Cerebellar cortex (tissue), 1 donor: ENCODE data around the gene NLRP14.

Experiments
- DNase-seq: peaks from one replicate; pipeline ENCODE4 v3.0.0-alpha.2; 2015; ENCODE audit warnings: low spot score

The NLRP14 gene

DNA sequence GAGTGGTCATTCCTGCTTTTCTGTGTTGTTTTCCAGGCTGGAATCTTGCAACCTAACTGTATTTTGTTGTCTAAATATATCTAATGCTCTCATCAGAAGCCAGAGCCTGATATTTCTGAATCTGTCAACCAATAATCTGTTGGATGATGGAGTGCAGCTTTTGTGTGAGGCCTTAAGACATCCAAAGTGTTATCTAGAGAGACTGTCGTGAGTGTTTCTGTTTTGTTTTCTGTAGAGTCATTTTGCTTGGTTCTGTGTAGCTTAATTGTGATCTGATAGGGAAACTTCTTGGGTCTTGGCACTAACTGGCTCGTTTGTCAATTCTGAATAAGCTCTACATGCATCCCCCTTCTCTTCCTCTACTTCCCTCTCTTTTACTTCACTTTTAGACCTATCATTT, 37.4 kb downstream of the NLRP14 start:
- no peak for DNase-seq

DNA sequence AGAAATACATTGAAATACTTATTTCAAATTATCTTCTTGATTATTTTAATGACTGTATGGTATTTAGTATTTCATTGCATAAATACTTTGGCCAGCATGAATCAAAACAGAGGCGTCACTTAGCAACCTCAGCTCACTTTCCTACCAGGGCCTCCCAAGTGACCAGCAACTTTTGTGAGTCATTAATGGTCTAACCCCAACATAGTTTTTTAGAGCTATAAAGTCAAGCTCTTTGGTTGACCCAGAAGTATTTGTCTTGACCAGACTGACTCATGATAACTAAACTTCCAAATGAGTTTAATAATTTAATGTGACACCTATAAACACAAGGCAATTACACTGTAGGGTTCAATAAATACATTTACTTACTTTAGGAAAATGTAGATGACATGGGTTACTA, 40.6 kb downstream of the NLRP14 start:
- DNase-seq: no peak

DNA sequence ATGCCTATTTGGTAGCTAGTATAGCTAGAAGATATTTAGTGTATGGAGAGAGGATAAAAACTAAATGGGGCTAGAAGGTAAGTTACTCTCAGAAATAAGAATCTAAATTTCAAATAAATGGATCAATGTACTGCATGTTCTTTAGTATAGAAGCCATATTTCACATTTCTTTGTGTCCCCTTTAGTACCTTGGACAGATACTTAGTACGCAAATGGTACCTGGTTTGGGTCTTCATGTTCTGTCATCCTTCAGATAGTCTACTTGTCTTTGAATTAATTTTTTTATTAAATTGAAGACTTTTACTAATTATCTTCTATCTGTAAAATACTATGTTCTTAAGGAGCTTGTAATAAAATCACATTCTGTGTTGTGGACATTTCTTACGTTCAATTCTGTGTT, 42.3 kb downstream of the NLRP14 start:
- no peak for DNase-seq

DNA sequence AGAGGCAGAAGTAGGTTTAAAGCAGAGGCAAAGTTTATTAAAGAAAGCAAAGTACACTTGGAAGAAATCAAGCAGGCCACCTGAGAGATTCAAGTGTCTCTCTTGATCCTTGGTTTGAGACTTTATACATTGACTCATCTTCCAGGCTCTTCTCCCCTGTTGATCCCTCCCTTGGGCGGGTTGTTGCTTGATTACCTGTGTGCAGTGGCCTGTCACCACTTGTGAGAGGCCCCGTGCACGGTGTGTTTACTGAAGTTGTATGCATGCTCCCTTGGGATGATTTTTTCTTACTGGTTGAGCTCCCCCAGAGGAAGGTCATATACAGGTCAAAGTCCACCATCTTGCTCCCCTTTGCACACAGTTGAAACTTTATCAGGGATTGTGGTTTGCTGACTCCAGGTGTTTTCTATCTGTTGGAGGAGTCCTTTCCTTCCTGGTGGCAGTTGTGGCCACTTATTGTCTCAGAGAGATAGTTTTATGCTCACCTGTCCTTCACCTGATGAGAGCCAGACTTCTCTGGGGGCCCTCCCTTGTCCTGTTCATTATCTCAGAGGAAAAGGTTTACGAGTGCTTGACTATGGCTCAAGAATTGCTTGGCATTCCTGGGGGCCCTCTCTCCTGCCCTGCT, 52.2 kb downstream of the NLRP14 start:
- no peak for DNase-seq

DNA sequence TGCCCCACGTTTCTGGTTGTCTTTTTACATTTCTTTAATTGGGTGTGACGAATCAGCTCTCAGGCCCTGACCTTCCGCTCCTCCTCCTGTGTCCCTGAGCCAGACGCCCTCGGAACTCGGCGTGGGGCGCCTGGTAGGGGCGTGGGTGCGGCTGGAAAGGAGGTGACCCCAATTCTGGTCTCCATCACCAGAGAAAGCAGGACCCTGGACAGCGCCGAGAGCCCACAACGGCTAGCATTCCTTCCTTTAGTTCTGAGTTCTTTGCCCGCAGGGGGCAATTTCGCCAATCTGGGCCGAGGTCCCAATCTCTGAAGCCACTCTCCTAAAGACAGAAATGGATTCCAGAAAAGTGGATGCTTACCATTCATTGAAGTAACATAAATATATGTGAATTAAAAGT, 56.8 kb downstream of the NLRP14 start:
- DNase-seq: no peak

DNA sequence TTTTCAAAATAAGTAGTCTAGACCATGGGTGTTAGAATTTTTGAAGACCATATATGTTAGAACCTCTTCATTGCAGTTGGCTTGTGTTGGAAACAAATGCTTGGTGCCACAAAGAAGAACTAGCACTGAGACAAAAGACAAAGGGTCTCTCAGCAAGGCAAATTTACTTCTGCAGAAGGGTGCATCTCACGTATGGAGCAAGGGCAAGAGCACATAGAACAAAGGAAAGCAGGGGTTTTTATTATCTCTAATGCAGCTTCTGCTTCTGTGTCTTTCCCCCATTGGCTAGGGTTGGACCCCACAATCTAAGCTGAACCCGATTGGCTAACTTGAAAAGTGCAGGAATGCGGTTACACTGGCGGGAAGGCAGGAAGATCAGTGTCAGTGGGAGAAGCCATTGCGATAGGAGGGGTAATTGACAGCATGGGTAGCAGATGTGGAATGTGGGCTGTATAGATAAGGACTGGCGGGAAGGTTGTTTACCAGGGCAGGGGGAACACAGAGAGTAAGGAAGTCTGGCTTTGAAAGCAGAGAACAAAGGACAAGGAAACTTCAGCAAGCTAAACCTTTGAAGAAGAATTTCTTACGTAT, 59.4 kb downstream of the NLRP14 start:
- DNase-seq: no peak

DNA sequence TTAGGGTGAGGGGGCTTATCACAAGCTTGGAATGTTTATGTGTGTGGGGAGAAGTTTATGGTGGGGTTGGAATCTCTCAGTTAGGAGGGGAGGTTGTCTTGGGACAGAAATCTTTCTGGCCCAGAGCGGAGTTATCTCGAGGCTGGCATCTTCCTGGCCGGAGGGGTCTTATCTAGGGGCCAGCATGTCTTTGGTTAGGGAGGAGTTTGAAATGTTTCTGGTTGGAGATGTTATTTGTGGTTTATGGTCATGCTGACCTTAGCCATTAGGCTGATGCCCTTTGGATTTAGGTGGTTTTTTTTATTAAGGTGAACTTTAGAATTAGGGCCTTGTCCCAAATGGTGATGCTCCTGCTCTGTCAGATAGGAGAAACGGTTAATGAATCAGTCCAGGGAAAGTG, 60.6 kb downstream of the NLRP14 start:
- no peak for DNase-seq

DNA sequence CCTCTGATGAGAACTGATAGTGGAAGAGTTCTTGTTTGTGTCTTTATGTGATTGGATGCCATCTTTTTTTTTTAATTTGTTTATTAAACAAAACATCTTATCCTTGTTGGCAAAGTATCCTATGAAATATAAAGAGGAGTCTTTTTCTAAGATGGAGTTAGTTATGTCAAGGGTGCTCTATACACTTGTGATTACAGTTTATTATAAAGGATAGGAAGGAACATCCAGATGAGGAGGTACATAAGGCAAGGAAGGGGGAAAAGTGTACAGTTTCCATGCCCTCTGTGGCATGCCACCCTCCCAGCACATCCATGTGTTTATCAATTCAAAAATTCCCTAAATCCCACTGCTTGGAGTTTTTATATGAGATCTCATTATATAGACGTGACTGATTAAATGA, 61.2 kb downstream of the NLRP14 start:
- DNase-seq: no peak

DNA sequence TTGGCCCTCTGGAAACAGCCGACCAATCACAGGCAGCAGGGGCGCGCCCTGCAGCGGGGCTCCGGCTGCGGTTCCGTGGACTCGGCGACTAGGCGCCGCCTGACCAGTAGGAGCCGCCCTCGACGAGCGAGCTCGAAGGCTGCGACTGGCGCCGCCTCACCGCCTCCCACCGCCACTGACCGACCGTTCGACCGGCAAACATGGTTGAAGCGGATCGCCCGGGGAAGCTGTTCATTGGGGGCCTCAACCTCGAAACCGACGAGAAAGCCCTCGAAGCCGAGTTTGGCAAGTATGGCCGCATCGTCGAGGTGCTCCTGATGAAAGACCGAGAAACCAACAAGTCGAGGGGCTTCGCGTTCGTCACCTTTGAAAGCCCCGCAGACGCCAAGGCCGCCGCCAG, 68.6 kb downstream of the NLRP14 start, which contains the start of gene RBMXL2:
Gene RBMXL2 (plus strand): TSS at position 78 of the 400 bp plus-strand sequence. CDS start 123 bp downstream, at position 201.
- DNase-seq: no peak

DNA sequence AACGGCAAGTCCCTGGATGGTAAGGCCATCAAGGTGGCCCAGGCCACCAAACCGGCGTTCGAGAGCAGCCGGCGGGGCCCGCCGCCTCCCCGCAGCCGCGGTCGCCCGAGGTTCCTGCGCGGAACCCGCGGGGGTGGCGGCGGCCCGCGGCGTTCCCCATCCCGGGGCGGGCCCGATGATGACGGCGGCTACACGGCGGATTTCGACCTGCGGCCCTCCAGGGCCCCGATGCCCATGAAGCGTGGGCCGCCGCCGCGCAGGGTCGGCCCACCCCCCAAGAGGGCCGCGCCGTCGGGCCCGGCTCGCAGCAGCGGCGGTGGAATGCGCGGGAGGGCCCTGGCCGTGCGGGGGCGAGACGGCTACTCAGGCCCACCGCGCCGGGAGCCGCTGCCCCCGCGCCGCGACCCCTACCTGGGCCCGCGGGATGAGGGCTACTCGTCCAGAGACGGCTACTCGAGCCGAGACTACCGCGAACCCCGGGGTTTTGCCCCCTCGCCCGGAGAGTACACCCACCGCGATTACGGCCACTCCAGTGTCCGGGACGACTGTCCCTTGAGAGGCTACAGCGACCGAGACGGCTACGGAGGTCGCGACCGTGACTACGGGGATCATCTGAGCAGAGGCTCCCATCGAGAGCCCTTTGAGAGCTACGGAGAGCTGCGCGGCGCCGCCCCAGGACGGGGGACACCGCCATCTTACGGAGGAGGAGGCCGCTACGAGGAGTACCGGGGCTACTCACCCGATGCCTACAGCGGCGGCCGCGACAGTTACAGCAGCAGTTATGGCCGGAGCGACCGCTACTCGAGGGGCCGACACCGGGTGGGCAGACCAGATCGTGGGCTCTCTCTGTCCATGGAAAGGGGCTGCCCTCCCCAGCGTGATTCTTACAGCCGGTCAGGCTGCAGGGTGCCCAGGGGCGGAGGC, 69.3 kb downstream of the NLRP14 start:
- no peak for DNase-seq

DNA sequence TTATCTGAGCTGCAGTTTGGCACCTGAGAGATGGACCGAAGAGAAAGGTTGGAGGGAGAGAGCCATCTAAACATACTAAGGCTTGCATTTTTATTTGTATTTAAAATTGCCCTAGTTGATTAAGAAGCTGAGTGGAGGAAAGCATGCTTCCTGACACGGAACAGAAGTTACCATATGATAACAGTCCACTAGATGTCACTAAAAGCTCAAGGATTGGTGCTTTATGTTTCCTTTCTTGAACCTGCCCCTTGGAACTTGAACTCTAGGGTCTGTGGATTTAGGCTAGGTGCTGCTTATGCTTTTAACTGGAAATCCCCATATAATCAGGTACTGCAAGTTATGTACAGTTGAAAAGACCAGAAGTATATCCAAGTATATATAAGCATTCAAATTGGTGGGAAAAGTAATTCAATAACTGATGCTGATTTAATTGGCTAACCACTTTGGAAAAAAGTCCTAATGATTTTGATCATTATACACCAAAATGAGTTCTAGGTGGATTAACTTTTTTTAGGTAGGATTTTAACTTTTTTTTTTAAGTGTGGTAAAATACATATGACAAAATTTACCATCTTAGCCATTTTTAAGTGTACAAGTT, 78.1 kb downstream of the NLRP14 start:
- peak; percentile 71 for DNase-seq

DNA sequence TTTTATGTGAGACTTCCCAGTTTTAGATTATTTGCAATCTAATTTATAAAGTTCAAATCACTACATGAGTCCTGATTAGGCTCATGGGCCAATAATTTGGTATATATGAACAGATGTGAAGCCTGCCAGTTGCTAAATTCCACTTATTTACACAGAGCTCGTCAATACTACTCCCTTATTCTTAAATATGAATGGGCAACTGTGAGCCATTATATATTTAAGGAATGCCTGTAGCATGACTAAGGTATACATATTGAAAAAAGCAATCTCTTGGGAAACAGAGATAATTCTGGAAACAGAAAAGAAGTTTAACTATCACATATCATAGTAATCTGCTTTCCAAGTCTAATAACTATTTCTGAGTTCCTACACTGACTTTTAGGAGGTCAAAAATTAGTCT, 95.5 kb downstream of the NLRP14 start:
- DNase-seq: no peak

DNA sequence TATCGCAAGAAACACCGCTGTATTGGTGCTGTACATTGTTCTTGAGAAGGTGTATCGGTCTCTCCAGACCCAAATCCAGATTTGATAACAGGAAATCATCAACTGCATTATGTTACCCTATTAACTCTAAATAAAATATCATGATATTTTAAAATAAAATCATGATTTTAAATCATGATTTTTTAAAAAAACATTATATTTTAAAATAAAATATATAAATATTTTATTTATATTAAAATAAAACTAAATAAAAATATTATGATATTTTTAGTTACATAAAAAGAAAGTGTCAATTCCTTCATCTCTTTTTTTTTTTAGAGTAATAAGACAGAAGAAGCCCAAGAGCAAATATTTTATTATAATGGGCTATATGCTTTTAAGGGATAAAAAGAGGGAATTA, 96.1 kb downstream of the NLRP14 start:
- no peak for DNase-seq
